Loucy (cell line): ENCODE data around the gene PTGDS.

ENCODE experiments used
- H2AFZ ChIP-seq: fragments of 200-600 bp; sonication (generic); 2 replicates; pipeline ENCODE4 v1.6.0; 2016; ENCODE audit warnings: antibody characterized with exemption, mild to moderate bottlenecking, low read length, moderate library complexity
- H3F3A ChIP-seq: fragments of 200-600 bp; 2 replicates; pipeline ENCODE4 v1.6.0; 2016; ENCODE audit warnings: antibody characterized with exemption, low read depth, mild to moderate bottlenecking
- H3K27me3 ChIP-seq: fragments of 200-600 bp; sonication (generic); 2 replicates; pipeline ENCODE4 v1.6.1; 2014; ENCODE audit warnings: low read length, mild to moderate bottlenecking; ENCODE audit not compliant: insufficient read depth, poor library complexity, severe bottlenecking
- H3K36me3 ChIP-seq: fragments of 200-600 bp; sonication (generic); 2 replicates; pipeline ENCODE4 v1.6.1; 2016; ENCODE audit warnings: low read length; ENCODE audit not compliant: insufficient read depth
- H3K4me1 ChIP-seq: fragments of 200-600 bp; sonication (generic); 2 replicates; pipeline ENCODE4 v1.5.1; 2014; ENCODE audit warnings: low read length, mild to moderate bottlenecking; ENCODE audit not compliant: insufficient read depth, poor library complexity, severe bottlenecking
- H3K4me2 ChIP-seq: fragments of 200-600 bp; sonication (generic); 2 replicates; pipeline ENCODE4 v1.6.0; 2014; ENCODE audit warnings: antibody characterized with exemption, low read length, low read depth, mild to moderate bottlenecking; ENCODE audit not compliant: poor library complexity, severe bottlenecking
- H3K4me3 ChIP-seq: fragments of 200-600 bp; sonication (generic); 2 replicates; pipeline ENCODE4 v1.5.1; 2014; ENCODE audit warnings: low read length, mild to moderate bottlenecking, mixed read lengths; ENCODE audit not compliant: poor library complexity, severe bottlenecking
- H3K79me2 ChIP-seq: fragments of 200-600 bp; sonication (generic); 2 replicates; pipeline ENCODE4 v1.6.1; 2014; ENCODE audit warnings: low read length; ENCODE audit not compliant: insufficient read depth
- H3K9ac ChIP-seq: fragments of 200-600 bp; sonication (generic); 2 replicates; pipeline ENCODE4 v1.6.0; 2014; ENCODE audit warnings: mild to moderate bottlenecking, low read depth, low read length, moderate library complexity; ENCODE audit not compliant: poor library complexity, severe bottlenecking
- H3K9me2 ChIP-seq: fragments of 200-600 bp; sonication (generic); replicated peaks from 2 replicates; pipeline ENCODE4 v1.6.1; 2016; ENCODE audit warnings: low read depth, low read length, mixed read lengths
- H3K9me3 ChIP-seq: fragments of 200-600 bp; sonication (generic); 2 replicates; pipeline ENCODE4 v1.6.1; 2014; ENCODE audit warnings: mild to moderate bottlenecking, antibody characterized with exemption, low read length, low read depth; ENCODE audit not compliant: insufficient read depth
- H4K20me1 ChIP-seq: fragments of 200-600 bp; sonication (generic); 2 replicates; pipeline ENCODE4 v1.6.0; 2014; ENCODE audit warnings: antibody characterized with exemption, low read length, mild to moderate bottlenecking; ENCODE audit not compliant: insufficient read depth, poor library complexity, severe bottlenecking
- CTCF ChIP-seq: fragments of 200-600 bp; sonication (generic); conservative IDR thresholded peaks from 2 replicates; pipeline ENCODE4 v1.5.1; 2014; ENCODE audit warnings: mild to moderate bottlenecking, antibody characterized with exemption, low read length
- EZH2phosphoT487 ChIP-seq: fragments of 200-600 bp; IDR thresholded peaks from 2 replicates; pipeline ENCODE4 v1.6.1; 2018; ENCODE audit warnings: antibody characterized with exemption, mild to moderate bottlenecking, moderate library complexity, borderline replicate concordance

PTGDS gene

GRCh38 chr9:136975644-136976043, 1.7 kb upstream of the PTGDS start:
- H3K4me2 ChIP-seq: no peak overlapping the region
- H3K4me3 ChIP-seq: no peak overlapping the region
- no peak overlapping the region for H3K9ac ChIP-seq
- no peaks in the 10 kb centered on the region for H3K9me3 ChIP-seq
- no peaks in the 10 kb centered on the region for H3K27me3 ChIP-seq
- H3K4me1 ChIP-seq: peaks cover 5% of the 10 kb centered on the region
- H3K79me2 ChIP-seq: no peaks in the 10 kb centered on the region
- H3K36me3 ChIP-seq: no peaks in the 10 kb centered on the region
- no peaks in the 10 kb centered on the region for H3F3A ChIP-seq
- H2AFZ ChIP-seq: no peak overlapping the region
- no peaks in the 10 kb centered on the region for H4K20me1 ChIP-seq
- H3K9me2 ChIP-seq: no peaks in the 10 kb centered on the region
- TF ChIP-seq EZH2phosphoT487 (no peak), CTCF (peak; percentile 48)

GRCh38 chr9:136977649-136978072, 357 bp downstream of the PTGDS start:
- Histone ChIP-seq H3F3A (no peaks in the 10 kb centered on the region), H4K20me1 (no peaks in the 10 kb centered on the region), H3K79me2 (no peaks in the 10 kb centered on the region), H2AFZ (no peak overlapping the region), H3K4me2 (no peak overlapping the region), H3K9ac (no peak overlapping the region), H3K36me3 (no peaks in the 10 kb centered on the region), H3K27me3 (no peaks in the 10 kb centered on the region), H3K4me1 (peaks cover 5% of the 10 kb centered on the region), H3K9me2 (no peaks in the 10 kb centered on the region), H3K9me3 (no peaks in the 10 kb centered on the region), H3K4me3 (no peak overlapping the region)
- TF ChIP-seq EZH2phosphoT487 (no peak), CTCF (no peak)

DNA sequence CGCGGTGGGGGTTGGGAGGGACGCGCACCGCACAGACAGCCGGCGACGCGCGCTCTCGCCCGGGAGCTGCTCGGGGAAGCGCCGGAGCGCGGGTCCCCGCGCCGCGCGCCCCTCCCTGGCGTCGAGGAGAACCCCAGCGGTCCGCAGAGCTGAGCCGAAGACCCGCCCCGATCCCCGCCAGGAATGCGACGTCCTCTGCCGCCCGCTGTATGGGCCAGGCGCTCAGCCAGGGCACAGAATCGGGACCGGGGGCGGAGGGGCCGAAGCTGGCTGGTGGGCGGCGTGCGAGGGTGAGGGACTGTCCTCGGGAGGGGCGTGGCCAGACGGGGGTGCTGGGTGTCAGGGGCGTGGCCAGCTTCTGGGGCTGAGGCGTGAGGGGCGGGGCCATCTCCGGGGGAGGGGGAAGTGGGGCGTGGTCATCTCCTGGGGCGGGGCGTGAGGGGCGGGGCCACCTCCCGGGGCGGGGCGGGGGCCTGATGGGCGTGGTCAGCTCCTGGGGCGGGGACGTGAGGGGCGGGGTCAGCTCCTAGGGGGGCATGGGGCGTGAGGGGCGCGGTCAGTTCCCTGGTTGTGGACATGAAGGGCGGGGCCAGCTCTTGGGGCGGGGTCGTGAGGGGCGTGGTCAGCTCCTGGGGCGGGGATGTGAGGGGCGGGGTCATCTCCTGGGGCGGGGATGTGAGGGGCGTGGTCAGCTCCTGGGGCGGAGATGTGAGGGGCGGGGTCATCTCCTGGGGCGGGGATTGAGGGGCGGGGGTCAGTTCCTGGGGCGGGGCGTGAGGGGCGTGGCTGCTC, 965 bp downstream of the PTGDS start:
- Histone ChIP-seq H3K27me3 (no peaks in the 10 kb centered on the region), H3K9ac (no peak overlapping the region), H3K9me3 (no peaks in the 10 kb centered on the region), H3K36me3 (no peaks in the 10 kb centered on the region), H3K4me2 (no peak overlapping the region), H3K79me2 (no peaks in the 10 kb centered on the region), H2AFZ (no peak overlapping the region), H3K4me3 (no peak overlapping the region), H3F3A (no peaks in the 10 kb centered on the region), H3K9me2 (no peaks in the 10 kb centered on the region), H3K4me1 (peaks cover 5% of the 10 kb centered on the region), H4K20me1 (no peaks in the 10 kb centered on the region)
- TF ChIP-seq EZH2phosphoT487: no peak
- TF ChIP-seq CTCF: no peak
